ENCODE data around the gene CFAP65. TPM values are rescaled to one million over a fixed set of nuclear protein-coding genes. Genes with fewer than 3 reads are reported as not detected.

CFAP65 gene
- total RNA-seq, 1 experiment from 2014 or later, result 0.44 TPM

DNA sequence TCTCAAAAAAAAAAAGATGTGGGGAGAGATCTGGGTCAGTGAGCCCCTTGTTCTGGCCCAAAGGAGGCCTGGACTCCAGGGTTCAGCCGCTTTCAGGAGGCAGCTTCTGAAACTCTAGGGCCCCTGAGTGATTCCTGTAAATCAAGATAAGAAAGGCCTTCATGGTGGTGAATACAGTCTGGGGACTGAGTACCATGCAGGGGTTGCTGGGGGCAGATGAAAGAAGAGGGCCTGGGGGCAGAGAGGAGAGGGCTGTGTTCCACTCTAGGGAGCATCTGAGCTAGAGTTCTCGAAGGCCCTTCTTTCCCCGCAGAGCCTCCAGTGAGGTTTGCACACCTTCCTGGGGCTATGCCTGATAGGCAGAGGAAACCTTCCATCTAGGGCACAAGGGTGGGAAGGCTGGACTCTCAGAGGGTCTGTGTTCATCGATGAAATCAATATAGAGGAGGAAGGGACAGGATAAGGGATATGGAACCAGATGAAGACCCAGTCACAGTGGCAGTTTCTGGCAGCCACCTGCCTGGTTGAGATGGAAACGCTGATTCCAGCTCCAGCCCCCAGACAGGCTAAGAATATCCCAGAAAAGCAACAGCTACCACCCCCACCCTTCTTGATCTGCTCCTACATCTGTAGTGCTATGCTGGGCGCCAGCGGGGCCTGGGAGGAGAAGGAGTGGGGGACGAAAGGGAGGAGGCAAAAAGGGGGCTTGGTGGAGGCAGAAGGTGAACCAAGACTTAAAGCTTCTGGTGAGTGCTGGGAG lies 86.6 kb downstream of the CFAP65 start (continued):
- TF ChIP-seq, protein P1, sequence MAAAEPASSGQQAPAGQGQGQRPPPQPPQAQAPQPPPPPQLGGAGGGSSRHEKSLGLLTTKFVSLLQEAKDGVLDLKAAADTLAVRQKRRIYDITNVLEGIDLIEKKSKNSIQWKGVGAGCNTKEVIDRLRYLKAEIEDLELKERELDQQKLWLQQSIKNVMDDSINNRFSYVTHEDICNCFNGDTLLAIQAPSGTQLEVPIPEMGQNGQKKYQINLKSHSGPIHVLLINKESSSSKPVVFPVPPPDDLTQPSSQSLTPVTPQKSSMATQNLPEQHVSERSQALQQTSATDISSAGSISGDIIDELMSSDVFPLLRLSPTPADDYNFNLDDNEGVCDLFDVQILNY (CRISPR knock-in tag; IDR thresholded peaks at IDR 0.05), result no peak
- TF ChIP-seq SMAD3 (CRISPR knock-in tag; IDR thresholded peaks at IDR 0.05; ENCODE audit: borderline replicate concordance), result no peak
- TF ChIP-seq, protein P2, sequence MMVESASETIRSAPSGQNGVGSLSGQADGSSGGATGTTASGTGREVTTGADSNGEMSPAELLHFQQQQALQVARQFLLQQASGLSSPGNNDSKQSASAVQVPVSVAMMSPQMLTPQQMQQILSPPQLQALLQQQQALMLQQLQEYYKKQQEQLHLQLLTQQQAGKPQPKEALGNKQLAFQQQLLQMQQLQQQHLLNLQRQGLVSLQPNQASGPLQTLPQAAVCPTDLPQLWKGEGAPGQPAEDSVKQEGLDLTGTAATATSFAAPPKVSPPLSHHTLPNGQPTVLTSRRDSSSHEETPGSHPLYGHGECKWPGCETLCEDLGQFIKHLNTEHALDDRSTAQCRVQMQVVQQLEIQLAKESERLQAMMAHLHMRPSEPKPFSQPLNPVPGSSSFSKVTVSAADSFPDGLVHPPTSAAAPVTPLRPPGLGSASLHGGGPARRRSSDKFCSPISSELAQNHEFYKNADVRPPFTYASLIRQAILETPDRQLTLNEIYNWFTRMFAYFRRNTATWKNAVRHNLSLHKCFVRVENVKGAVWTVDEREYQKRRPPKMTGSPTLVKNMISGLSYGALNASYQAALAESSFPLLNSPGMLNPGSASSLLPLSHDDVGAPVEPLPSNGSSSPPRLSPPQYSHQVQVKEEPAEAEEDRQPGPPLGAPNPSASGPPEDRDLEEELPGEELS (CRISPR knock-in tag; IDR thresholded peaks at IDR 0.05), result no peak

DNA sequence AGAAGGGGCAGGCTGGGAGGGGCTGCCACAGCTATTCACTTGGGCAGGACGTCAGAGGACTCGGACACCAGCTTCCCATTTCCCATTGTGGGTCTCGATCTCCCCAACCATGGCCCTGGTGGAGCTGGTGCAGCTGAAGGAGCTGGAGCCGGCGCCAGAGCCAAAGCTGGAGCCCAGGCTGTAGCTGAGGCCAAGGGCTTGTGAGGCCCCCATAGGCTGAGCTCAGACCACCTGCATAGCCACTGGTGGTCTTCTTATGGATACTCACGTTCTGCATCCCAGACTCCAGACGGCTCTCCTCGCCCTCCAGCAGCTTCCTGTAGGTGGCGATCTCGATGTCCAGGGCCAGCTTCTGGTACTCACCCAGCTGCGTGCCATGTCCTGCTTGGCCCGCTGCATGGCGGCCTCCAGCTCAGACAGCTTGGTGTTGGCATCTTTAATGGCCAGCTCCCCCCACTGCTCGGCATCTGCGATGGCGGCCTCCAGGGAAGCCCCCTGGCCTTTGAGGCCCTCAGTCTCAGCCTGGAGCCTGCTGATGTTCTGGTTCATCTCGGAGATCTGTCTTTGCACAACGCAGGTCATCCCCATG lies 87.9 kb downstream of the CFAP65 start:
- Mint-ChIP-seq H3K36me3 (no peaks in the 10 kb centered on the region), H3K9me3 (no peaks in the 10 kb centered on the region), H3K27ac (no peak overlapping the region), H3K4me3 (no peak overlapping the region), H3K4me1 (no peaks in the 10 kb centered on the region), H3K27me3 (ENCODE audit: low read depth) (peaks cover 68% of the 10 kb centered on the region)
- ChIA-PET CTCF (interaction anchor here (0.6 to 2.0 kb wide), 21 partner anchors 8 to 594 kb away, joined by 3 to 25 read pairs (median 5); no protein-coding TSS in a partner anchor), POLR2A (interaction anchor here (0.5 to 0.9 kb wide), 2 partner anchors 181 to 295 kb away, joined by 5 to 7 read pairs; no protein-coding TSS in a partner anchor)
- DNase-seq (ENCODE audit: low spot score), result peak; percentile 61
- peak; percentile 81 for ATAC-seq
- TF ChIP-seq, protein P3, sequence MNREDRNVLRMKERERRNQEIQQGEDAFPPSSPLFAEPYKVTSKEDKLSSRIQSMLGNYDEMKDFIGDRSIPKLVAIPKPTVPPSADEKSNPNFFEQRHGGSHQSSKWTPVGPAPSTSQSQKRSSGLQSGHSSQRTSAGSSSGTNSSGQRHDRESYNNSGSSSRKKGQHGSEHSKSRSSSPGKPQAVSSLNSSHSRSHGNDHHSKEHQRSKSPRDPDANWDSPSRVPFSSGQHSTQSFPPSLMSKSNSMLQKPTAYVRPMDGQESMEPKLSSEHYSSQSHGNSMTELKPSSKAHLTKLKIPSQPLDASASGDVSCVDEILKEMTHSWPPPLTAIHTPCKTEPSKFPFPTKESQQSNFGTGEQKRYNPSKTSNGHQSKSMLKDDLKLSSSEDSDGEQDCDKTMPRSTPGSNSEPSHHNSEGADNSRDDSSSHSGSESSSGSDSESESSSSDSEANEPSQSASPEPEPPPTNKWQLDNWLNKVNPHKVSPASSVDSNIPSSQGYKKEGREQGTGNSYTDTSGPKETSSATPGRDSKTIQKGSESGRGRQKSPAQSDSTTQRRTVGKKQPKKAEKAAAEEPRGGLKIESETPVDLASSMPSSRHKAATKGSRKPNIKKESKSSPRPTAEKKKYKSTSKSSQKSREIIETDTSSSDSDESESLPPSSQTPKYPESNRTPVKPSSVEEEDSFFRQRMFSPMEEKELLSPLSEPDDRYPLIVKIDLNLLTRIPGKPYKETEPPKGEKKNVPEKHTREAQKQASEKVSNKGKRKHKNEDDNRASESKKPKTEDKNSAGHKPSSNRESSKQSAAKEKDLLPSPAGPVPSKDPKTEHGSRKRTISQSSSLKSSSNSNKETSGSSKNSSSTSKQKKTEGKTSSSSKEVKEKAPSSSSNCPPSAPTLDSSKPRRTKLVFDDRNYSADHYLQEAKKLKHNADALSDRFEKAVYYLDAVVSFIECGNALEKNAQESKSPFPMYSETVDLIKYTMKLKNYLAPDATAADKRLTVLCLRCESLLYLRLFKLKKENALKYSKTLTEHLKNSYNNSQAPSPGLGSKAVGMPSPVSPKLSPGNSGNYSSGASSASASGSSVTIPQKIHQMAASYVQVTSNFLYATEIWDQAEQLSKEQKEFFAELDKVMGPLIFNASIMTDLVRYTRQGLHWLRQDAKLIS (CRISPR knock-in tag; IDR thresholded peaks at IDR 0.05; ENCODE audit: borderline replicate concordance), result no peak
- TF ChIP-seq, protein P4, sequence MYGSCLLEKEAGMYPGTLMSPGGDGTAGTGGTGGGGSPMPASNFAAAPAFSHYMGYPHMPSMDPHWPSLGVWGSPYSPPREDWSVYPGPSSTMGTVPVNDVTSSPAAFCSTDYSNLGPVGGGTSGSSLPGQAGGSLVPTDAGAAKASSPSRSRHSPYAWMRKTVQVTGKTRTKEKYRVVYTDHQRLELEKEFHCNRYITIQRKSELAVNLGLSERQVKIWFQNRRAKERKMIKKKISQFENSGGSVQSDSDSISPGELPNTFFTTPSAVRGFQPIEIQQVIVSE (CRISPR knock-in tag; IDR thresholded peaks at IDR 0.05; ENCODE audit: borderline replicate concordance), result no peak
- TF ChIP-seq NR1H2 (CRISPR knock-in tag; IDR thresholded peaks at IDR 0.05) (no peak), GTF2I (CRISPR knock-in tag; conservative IDR thresholded peaks at IDR 0.05) (no peak), SMAD4 (CRISPR knock-in tag; IDR thresholded peaks at IDR 0.05) (no peak), NR3C1 (CRISPR knock-in tag; conservative IDR thresholded peaks at IDR 0.05; ENCODE audit: low read depth) (no peak), SOX15 (CRISPR knock-in tag; IDR thresholded peaks at IDR 0.05) (no peak), PRRX2 (CRISPR knock-in tag; IDR thresholded peaks at IDR 0.05) (no peak), SP1 (CRISPR knock-in tag; conservative IDR thresholded peaks at IDR 0.05) (no peak)
- TF ChIP-seq, protein P5, sequence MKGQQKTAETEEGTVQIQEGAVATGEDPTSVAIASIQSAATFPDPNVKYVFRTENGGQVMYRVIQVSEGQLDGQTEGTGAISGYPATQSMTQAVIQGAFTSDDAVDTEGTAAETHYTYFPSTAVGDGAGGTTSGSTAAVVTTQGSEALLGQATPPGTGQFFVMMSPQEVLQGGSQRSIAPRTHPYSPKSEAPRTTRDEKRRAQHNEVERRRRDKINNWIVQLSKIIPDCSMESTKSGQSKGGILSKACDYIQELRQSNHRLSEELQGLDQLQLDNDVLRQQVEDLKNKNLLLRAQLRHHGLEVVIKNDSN (CRISPR knock-in tag; IDR thresholded peaks at IDR 0.05), result no peak
- TF ChIP-seq, protein P6, sequence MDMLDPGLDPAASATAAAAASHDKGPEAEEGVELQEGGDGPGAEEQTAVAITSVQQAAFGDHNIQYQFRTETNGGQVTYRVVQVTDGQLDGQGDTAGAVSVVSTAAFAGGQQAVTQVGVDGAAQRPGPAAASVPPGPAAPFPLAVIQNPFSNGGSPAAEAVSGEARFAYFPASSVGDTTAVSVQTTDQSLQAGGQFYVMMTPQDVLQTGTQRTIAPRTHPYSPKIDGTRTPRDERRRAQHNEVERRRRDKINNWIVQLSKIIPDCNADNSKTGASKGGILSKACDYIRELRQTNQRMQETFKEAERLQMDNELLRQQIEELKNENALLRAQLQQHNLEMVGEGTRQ (CRISPR knock-in tag; IDR thresholded peaks at IDR 0.05), result no peak

Small RNA genes within 50 kb of the gene (microRNA-seq; reads per million reads assigned to microRNA genes)
- not detected for gene MIR3131 (ENCODE audit: borderline number of aligned reads)
- gene MIR375 (ENCODE audit: borderline number of aligned reads), result 74.1 reads per million, percentile 58 among the genes with 10 or more reads in this experiment

Other genes with a start within 250 kb of the CFAP65 start
- not detected in 3 replicates for gene PRKAG3, start 209.7 kb downstream of the CFAP65 start, total RNA-seq (2021)
- not detected in 3 replicates for gene WNT6, start 181.7 kb downstream of the CFAP65 start, total RNA-seq (2021)
- not detected in 3 replicates for gene WNT10A, start 160.7 kb downstream of the CFAP65 start, total RNA-seq (2021)
- gene CDK5R2, start 81.8 kb downstream of the CFAP65 start, total RNA-seq (2021), result 0.16 to 0.46 TPM (median 0.26 TPM) in 3 replicates
- gene FEV, start 56.3 kb downstream of the CFAP65 start, total RNA-seq (2021), result not detected in 3 replicates
- gene CRYBA2, start 48.1 kb downstream of the CFAP65 start, total RNA-seq (2021), result not detected in 3 replicates
- 0.11 TPM in 1 of 3 replicates, not detected in the others for gene IHH, start 19.4 kb upstream of the CFAP65 start, total RNA-seq (2021)
- gene NHEJ1, start 119.3 kb upstream of the CFAP65 start, total RNA-seq (2021), result 18.4 to 22.3 TPM (median 21.3 TPM) in 3 replicates
- gene SLC23A3, start 128.5 kb upstream of the CFAP65 start, total RNA-seq (2021), result 0.41 to 0.59 TPM (median 0.55 TPM) in 3 replicates
- gene CNPPD1, start 135.4 kb upstream of the CFAP65 start, total RNA-seq (2021), result 26.7 to 32.8 TPM (median 29.5 TPM) in 3 replicates
- gene RETREG2, start 136.8 kb upstream of the CFAP65 start, total RNA-seq (2021), result 50.2 to 60.2 TPM (median 52.8 TPM) in 3 replicates
- gene ZFAND2B, start 165.3 kb upstream of the CFAP65 start, total RNA-seq (2021), result 19.5 to 21.1 TPM (median 20.2 TPM) in 3 replicates
- gene ABCB6, start 177.4 kb upstream of the CFAP65 start, total RNA-seq (2021), result 42.1 to 45.3 TPM (median 44.8 TPM) in 3 replicates
- gene ATG9A, start 188.1 kb upstream of the CFAP65 start, total RNA-seq (2021), result 42.9 to 48.4 TPM (median 46.7 TPM) in 3 replicates
- gene ANKZF1, start 188.3 kb upstream of the CFAP65 start, total RNA-seq (2021), result 56.9 to 70.4 TPM (median 58.0 TPM) in 3 replicates
- gene GLB1L, start 203.9 kb upstream of the CFAP65 start, total RNA-seq (2021), result 5.2 to 6.4 TPM (median 6.1 TPM) in 3 replicates
- gene STK16, start 204.0 kb upstream of the CFAP65 start, total RNA-seq (2021), result 27.4 to 28.8 TPM (median 27.5 TPM) in 3 replicates
- gene TUBA4B, start 211.7 kb upstream of the CFAP65 start, total RNA-seq (2021), result 0.20 TPM in 1 of 3 replicates, not detected in the others
- gene TUBA4A, start 212.4 kb upstream of the CFAP65 start, total RNA-seq (2021), result 40.8 to 58.7 TPM (median 52.3 TPM) in 3 replicates
- 36.1 to 42.8 TPM (median 40.3 TPM) in 3 replicates for gene DNAJB2, start 237.8 kb upstream of the CFAP65 start, total RNA-seq (2021)